H1 (cell line): Measurements from ENCODE around the gene COPA. TPM values are rescaled to one million over a fixed set of nuclear protein-coding genes. Genes with fewer than 3 reads are reported as not detected.

Experiments
- ASH2L ChIP-seq: fragments of 200-600, 300-600 bp; sonication (generic); IDR thresholded peaks from one replicate; pipeline ENCODE4 v1.7.1; 2017; ENCODE audit warnings: low read length
- CBX5 ChIP-seq: fragments of 300-800, 300-1000 bp; sonication (generic); IDR thresholded peaks from 2 replicates; pipeline ENCODE4 v1.7.1; 2016; ENCODE audit warnings: antibody characterized with exemption, low read length, low read depth
- HDAC2 ChIP-seq, 2 experiments: fragments of 300-600 bp in 1 of 2; sonication (generic) in 1 of 2; IDR thresholded peaks; 2 replicates each; pipeline ENCODE4 v1.6.1; 2011 to 2012; ENCODE audit warnings: low read depth in 2 of 2, low read length in 2 of 2, mild to moderate bottlenecking in 2 of 2, moderate library complexity in 2 of 2, borderline replicate concordance in 1 of 2, inconsistent platforms in 1 of 2
- SP2 ChIP-seq: IDR thresholded peaks from 2 replicates; pipeline ENCODE4 v1.6.1; 2012; ENCODE audit warnings: mild to moderate bottlenecking, low read length, inconsistent platforms
- TAF7 ChIP-seq: optimal IDR thresholded peaks from 2 replicates; pipeline ENCODE3; 2011; ENCODE audit warnings: low read depth, mild to moderate bottlenecking, inconsistent platforms, low read length, moderate library complexity, borderline replicate concordance
- polyA plus RNA-seq, 7 experiments: library from polyadenylated mRNA; depleted of rRNA in 3 of 7; stranded (reverse) in 5 of 7; unstranded in 2 of 7; fragments of >200 nt in 5 of 7; fragments of 200-250 nt in 2 of 7; gene quantifications; 1 replicate in 5 of 7; 2 replicates in 1 of 7; 4 replicates in 1 of 7; pipeline versions ENCODE4 v1.2.1 to v1.2.3, GENCODE V29; 2011 to 2013; ENCODE audit warnings: missing spikeins in 2 of 7, mixed read lengths in 2 of 7
- total RNA-seq: library from RNA; stranded (reverse); fragmentation: NEBNext Ultra II Directional; extraction: Animal tissue kit (Norgen Biotek cat#: 25700); gene quantifications from 2 replicates; pipeline ENCODE4 v1.2.1, GENCODE V29; 2021

Gene COPA
- total and polyA plus RNA-seq, 2 of the 8 experiments (the other 6 are each of a cell fraction or from before 2014, with no cell fraction given): 78.2 to 115 TPM

DNA sequence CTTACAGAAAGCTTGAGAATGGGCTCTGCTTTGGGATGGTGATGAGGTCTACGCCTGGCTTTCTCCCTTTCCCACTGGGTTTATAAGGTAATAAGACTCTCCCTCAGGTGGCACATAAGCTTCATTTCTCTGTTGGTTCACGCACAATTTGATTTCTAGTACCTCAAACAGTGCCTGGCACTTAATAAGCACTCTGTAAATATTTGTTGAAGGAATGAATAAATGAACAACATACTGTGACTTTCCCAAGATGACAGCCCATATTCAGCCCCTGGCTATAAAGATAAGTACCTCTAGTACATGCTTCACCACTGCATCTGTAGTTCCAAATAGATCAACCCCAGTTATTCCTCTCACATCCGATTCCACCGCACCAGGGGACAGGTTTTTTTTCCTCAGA is 17.8 kb downstream of the COPA start (continued):
- TF ChIP-seq CBX5 (no peak), TAF7 (no peak), SP2 (no peak), ASH2L (no peak), HDAC2 (IDR thresholded peaks at IDR 0.05; ENCODE audit: borderline replicate concordance in 1 of 2, low read depth in 2 of 2, low read length in 2 of 2) (no peak)
